Neuronal stem cell (in vitro differentiated cells): ENCODE results near the gene SP140L.
A peak's percentile ranks its signal among the peaks of the same experiment; 100 is the strongest.

Experiments
- DNase-seq: peaks from one replicate; pipeline ENCODE4 v3.0.0-alpha.2; 2013; ENCODE audit warnings: low spot score
- H2AFZ ChIP-seq: one replicate; pipeline ENCODE4 v1.6.1; 2013; ENCODE audit warnings: mild to moderate bottlenecking, low read length, inconsistent platforms
- H2AK5ac ChIP-seq: 2 replicates; pipeline ENCODE4 v1.6.1; 2013; ENCODE audit warnings: low read depth, mild to moderate bottlenecking, inconsistent platforms, low read length, moderate library complexity, mixed read lengths
- H2BK120ac ChIP-seq: 2 replicates; pipeline ENCODE4 v1.6.1; 2013; ENCODE audit warnings: low read depth, mild to moderate bottlenecking, inconsistent platforms, low read length, moderate library complexity, mixed read lengths
- H2BK12ac ChIP-seq: one replicate; pipeline ENCODE4 v1.6.1; 2013; ENCODE audit warnings: low read length, inconsistent platforms
- H2BK15ac ChIP-seq: 2 replicates; pipeline ENCODE4 v1.6.1; 2013; ENCODE audit warnings: mild to moderate bottlenecking, low read length, inconsistent platforms, mixed read lengths
- H2BK5ac ChIP-seq: one replicate; pipeline ENCODE4 v1.6.1; 2013; ENCODE audit warnings: inconsistent platforms, mild to moderate bottlenecking, low read length, moderate library complexity
- H3K14ac ChIP-seq: one replicate; pipeline ENCODE4 v1.6.1; 2013; ENCODE audit warnings: low read length, inconsistent platforms
- H3K18ac ChIP-seq: 2 replicates; pipeline ENCODE4 v1.6.1; 2013; ENCODE audit warnings: low read length, inconsistent platforms
- H3K23ac ChIP-seq: 2 replicates; pipeline ENCODE4 v1.6.1; 2013; ENCODE audit warnings: low read depth, mild to moderate bottlenecking, mixed read lengths, low read length, inconsistent platforms; ENCODE audit not compliant: poor library complexity
- H3K27ac ChIP-seq: replicated peaks from 3 replicates; pipeline ENCODE4 v1.5.1; 2013; ENCODE audit warnings: low read length, inconsistent platforms
- H3K27me3 ChIP-seq, 3 experiments: 2 replicates each; pipeline ENCODE4 v1.6.1; 2013; ENCODE audit warnings: low read length in 3 of 3, mild to moderate bottlenecking in 2 of 3, inconsistent platforms in 1 of 3, low read depth in 1 of 3, mixed read lengths in 1 of 3, moderate library complexity in 1 of 3; ENCODE audit not compliant: control insufficient read depth in 3 of 3, insufficient read depth in 3 of 3
- H3K36me3 ChIP-seq, 2 donors: replicated peaks in 1 of 2; 2 replicates each; pipeline ENCODE4 v1.6.1; 2013; ENCODE audit warnings: low read length in 2 of 2; ENCODE audit not compliant: control insufficient read depth in 2 of 2, insufficient read depth in 2 of 2
- H3K4ac ChIP-seq: 2 replicates; pipeline ENCODE4 v1.6.1; 2013; ENCODE audit warnings: inconsistent platforms, mild to moderate bottlenecking, low read length, moderate library complexity
- H3K4me1 ChIP-seq, 2 donors: 1 replicate in 1 of 2; 2 replicates in 1 of 2; pipeline ENCODE4 v1.6.1; 2013; ENCODE audit warnings: low read length in 2 of 2, low read depth in 1 of 2; ENCODE audit not compliant: control insufficient read depth in 2 of 2, insufficient read depth in 1 of 2
- H3K4me2 ChIP-seq: one replicate; pipeline ENCODE4 v1.6.1; 2013; ENCODE audit warnings: mild to moderate bottlenecking, low read length, inconsistent platforms; ENCODE audit not compliant: insufficient read depth, poor library complexity, severe bottlenecking
- H3K4me3 ChIP-seq, 2 donors: 2 replicates each; pipeline ENCODE4 v1.5.1; 2013; ENCODE audit warnings: low read length in 2 of 2, mild to moderate bottlenecking in 2 of 2, inconsistent platforms in 1 of 2, moderate library complexity in 1 of 2
- H3K79me1 ChIP-seq: one replicate; pipeline ENCODE4 v1.6.1; 2013; ENCODE audit warnings: low read depth, mild to moderate bottlenecking, inconsistent platforms, low read length, moderate library complexity
- H3K9ac ChIP-seq: one replicate; pipeline ENCODE4 v1.6.1; 2013; ENCODE audit warnings: mild to moderate bottlenecking, low read depth, low read length, inconsistent platforms; ENCODE audit not compliant: poor library complexity
- H3K9me3 ChIP-seq, 2 donors: replicated peaks in 1 of 2; 2 replicates each; pipeline versions ENCODE3 to v1.6.1; 2013; ENCODE audit warnings: low read length in 2 of 2, mild to moderate bottlenecking in 2 of 2, inconsistent platforms in 1 of 2, low read depth in 1 of 2, mixed read lengths in 1 of 2, moderate library complexity in 1 of 2; ENCODE audit not compliant: control insufficient read depth in 2 of 2, insufficient read depth in 1 of 2
- H4K8ac ChIP-seq: one replicate; pipeline ENCODE4 v1.6.1; 2013; ENCODE audit warnings: low read depth, mild to moderate bottlenecking, inconsistent platforms, low read length, moderate library complexity
- H4K91ac ChIP-seq: one replicate; pipeline ENCODE4 v1.6.1; 2013; ENCODE audit warnings: low read length, low read depth, mild to moderate bottlenecking, inconsistent platforms; ENCODE audit not compliant: poor library complexity
- WGBS, 2 donors: extraction: QIAGEN DNeasy Blood & Tissue Kit; methylation state at CpG; one replicate each; pipeline ENCODE4 v1.1.7; 2013; ENCODE audit warnings: missing lambda C conversion rate in 2 of 2, mixed read lengths in 1 of 2; ENCODE audit not compliant: insufficient read length in 2 of 2, insufficient replicate concordance in 1 of 2; ENCODE audit errors: extremely low coverage in 2 of 2; 5-methylcytosine and 5-hydroxymethylcytosine counted together

Gene SP140L

DNA sequence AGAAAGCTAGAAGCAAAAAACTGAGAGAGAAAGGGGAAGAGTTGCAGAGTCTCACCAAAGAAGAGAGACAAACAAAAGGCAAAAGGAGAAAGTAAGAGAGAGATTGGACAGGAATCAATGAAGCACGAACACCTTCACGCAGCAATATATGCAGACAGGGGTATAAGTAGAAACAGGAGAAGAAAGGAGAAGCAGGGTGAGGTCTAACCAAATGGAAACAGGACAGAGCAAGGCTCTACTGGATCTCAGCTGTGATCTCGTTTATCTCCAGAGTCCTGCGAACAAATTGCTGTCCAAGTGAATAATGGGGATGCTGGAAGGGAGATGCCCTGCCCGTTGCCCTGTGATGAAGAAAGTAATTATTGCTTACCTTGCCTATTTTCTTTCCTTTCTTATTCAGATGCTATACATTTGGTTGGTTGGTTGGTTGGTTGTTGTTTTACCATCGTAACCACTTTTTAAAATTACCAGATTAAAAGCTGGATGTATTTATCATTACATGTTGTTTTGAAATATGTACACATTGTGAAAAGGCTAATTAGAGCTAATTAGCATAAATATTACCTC lies 123.0 kb downstream of the SP140L start:
- no peaks in the 10 kb centered on the region for H3K27me3 ChIP-seq
- no peak overlapping the region for H2BK12ac ChIP-seq
- H3K9ac ChIP-seq, result no peak overlapping the region
- no peak overlapping the region for H2AK5ac ChIP-seq
- H2AFZ ChIP-seq, result no peak overlapping the region
- H3K79me1 ChIP-seq, result no peaks in the 10 kb centered on the region
- H3K9me3 ChIP-seq, result no peaks in the 10 kb centered on the region
- no peak overlapping the region for H2BK120ac ChIP-seq
- WGBS, 2 donors, result no CpG with 5 or more reads among the region's 6 CpGs
- no peak overlapping the region for H4K8ac ChIP-seq
- H2BK15ac ChIP-seq, result no peak overlapping the region
- H3K23ac ChIP-seq, result no peak overlapping the region
- no peaks in the 10 kb centered on the region for H3K4me1 ChIP-seq
- H3K27ac ChIP-seq, result no peak overlapping the region
- no peak overlapping the region for H3K14ac ChIP-seq
- no peak overlapping the region for H3K4ac ChIP-seq
- no peaks in the 10 kb centered on the region for H3K36me3 ChIP-seq
- H4K91ac ChIP-seq, result no peak overlapping the region
- H3K18ac ChIP-seq, result no peak overlapping the region
- H3K4me2 ChIP-seq, result no peak overlapping the region
- no peak overlapping the region for H2BK5ac ChIP-seq
- DNase-seq, result no peak
- no peak overlapping the region for H3K4me3 ChIP-seq

GRCh38 chr2:230453006-230453405 lies 126.0 kb downstream of the SP140L start:
- Histone ChIP-seq H3K4me1 (no peaks in the 10 kb centered on the region), H4K8ac (no peak overlapping the region), H3K9me3 (peaks cover 0 to 4% of the 10 kb centered on the region in 2 donors), H3K9ac (no peak overlapping the region), H2AFZ (no peak overlapping the region), H3K27me3 (no peaks in the 10 kb centered on the region), H3K4ac (no peak overlapping the region), H2BK15ac (no peak overlapping the region), H3K4me2 (no peak overlapping the region), H2BK5ac (no peak overlapping the region), H2BK12ac (no peak overlapping the region), H3K27ac (no peak overlapping the region), H3K14ac (peak overlapping the region; percentile 31), H2BK120ac (no peak overlapping the region), H3K18ac (no peak overlapping the region), H4K91ac (no peak overlapping the region), H3K36me3 (no peaks in the 10 kb centered on the region), H3K23ac (no peak overlapping the region), H3K4me3 (no peak overlapping the region), H3K79me1 (no peaks in the 10 kb centered on the region), H2AK5ac (no peak overlapping the region)
- WGBS, 2 donors, result no CpG with 5 or more reads among the region's 2 CpGs
- DNase-seq, result no peak
